Anterior cingulate cortex (tissue), 58 donors: Measurements from ENCODE around the gene PSMC5.
A peak's percentile ranks its signal among the peaks of the same experiment; 100 is the strongest.

Source experiments
- DNase-seq, 58 donors: peaks; one replicate each; lab custom pipeline; 2025; lab: John Stamatoyannopoulos, UW

Gene PSMC5

DNA sequence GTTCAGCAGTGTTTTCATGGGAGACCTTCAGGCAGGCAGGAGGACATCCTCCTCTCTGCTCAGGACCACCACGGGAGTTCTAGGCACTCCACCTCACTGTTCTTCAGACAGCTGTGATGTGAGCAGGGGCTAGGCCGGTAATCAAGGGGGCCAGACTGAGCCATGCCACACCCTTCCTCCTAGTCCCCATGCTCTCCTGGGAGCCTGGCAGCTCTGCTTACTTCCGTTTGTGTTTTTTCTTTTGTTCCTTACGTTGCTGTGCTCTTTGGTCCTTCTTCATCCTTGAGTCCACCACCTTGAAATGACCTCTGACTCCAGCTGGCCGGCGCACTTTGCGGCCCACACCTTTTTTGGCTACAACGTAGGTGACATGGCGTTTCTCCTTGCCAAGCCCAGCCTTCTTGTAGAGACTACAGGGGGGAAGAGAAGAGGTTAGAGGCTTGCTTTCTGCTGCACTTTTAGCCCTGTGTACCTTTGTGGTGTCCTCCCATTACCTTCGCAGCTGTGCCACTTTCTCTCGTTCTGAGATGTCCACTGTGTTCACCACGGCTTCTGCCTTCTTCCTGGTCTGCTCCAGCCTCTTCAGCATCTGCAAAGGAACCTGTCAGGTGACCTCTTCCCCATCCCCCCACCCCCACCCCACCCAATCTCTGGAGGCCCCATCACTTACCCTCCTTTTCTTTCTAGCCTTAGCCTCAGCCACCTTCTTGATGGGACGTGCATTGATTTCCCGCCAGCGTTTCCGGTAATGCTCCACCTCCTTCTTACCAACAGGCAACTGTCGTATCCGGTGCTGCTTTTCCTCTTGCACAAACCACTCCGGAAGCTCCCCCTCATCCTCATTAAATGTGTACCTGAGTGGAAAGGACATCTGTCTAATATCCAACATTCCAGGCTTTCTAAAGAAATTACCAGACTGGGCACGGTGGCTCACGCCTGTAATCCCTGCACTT lies 7.4 kb upstream of the PSMC5 start:
- no peak for DNase-seq

- no peak for DNase-seq
Measured at GRCh38 chr17:63820963-63821561, 6.2 kb upstream of the PSMC5 start.

DNA sequence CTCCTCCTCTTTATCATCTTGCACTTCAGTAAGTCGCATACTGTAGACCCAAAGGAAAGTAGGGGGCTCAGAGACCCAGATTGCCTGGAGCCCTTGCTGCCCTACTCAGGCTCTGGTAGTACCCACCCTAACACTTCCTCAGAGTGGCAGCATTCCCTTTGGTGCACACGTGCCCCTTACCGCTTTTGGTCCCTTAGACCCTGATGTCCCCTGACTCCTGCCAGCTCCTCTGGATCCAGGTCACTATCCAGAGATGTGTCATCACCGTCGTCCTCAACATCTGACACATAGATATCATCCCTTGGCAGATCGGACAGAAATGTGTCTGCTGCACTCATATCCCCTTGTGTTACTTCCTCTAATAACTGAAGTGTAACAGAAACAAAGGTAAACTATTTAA lies 5.4 kb upstream of the PSMC5 start:
- no peak for DNase-seq

DNA sequence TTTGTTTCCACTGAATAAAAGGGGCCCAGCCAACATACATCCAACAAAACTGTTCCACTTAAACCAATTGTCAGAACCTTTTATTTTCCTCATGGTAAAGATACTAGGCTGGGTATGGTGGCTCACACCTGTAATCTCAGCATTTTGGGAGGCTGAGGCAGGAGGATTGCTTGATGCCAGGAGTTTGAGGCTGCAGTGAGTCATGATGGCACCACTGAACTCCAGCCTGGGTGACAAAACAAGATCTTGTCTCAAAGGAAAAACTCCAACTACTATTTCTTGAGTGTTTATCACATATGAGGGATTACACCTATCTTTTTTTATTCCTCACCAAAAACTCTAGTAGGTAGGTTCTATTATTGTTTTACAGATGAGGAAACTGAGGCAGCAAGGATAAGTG lies 4.7 kb upstream of the PSMC5 start:
- no peak for DNase-seq

- DNase-seq = peak in 1 of 58 donors; percentile 18
Measured at GRCh38 chr17:63823659-63824331, 3.4 kb upstream of the PSMC5 start.

DNA sequence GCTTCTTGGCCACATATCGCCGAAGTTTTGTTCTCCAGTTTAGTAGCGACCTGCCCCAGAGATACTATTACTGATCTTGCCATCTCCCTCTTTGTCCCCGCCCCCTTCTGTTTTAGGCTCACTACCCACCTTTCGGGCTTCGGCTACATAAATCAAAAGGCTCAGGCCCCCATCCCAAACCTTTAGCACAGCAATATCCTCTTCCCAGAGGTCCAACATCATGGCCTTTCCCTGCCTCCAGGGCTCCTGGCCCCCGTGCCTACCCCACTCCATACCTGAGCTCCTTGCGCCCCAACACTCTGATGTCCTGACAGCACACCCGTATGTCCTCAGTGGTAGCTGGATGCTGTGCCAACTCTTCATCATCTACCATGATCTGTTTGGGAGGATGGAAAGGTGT lies 2.9 kb upstream of the PSMC5 start:
- DNase-seq = no peak

DNA sequence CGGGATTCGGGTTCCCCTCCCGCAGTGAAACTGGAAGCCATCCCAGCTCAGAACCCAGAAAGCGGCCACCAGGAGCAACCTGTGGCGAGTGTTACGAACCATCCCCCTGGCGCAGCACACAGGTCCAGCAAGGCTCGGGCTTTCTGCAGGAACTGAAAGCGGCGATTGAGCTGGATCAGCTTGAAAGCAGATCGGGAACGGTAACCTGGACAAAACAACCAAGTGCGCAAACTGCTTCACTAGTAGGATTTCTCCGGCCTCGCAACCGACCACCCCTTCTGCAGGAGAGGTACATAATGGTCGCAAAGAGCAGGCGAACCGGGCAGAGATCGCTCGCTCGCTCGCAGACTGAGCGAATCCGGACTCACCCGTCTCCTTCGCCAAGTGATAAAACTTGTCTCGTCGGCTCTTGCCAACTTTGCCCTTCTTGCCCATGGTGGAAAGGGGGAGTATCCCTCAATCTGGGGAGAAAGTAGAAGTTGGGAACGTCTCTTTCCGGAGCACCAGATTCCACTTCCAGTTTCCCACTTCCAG lies 696 bp upstream of the PSMC5 start:
- peak in 1 of 58 donors; percentile 29 for DNase-seq

GRCh38 chr17:63827801-63828221 lies 580 bp downstream of the PSMC5 start:
- no peak for DNase-seq

- DNase-seq = no peak
Measured at GRCh38 chr17:63828936-63829335, 1.7 kb downstream of the PSMC5 start.

DNA sequence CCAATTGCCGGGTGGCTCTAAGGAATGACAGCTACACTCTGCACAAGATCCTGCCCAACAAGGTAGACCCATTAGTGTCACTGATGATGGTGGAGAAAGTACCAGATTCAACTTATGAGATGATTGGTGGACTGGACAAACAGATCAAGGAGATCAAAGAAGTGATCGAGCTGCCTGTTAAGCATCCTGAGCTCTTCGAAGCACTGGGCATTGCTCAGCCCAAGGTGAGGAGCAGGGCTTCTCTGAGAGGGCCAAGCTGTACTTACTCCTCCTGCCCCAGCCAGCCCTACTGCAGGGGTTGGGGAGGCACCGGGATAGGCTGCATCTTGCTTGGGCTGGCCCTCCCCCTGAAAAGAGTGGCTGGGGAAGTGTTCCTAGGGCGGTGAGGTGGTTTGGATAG lies 3.0 kb downstream of the PSMC5 start:
- no peak for DNase-seq

GRCh38 chr17:63830904-63831491 lies 3.8 kb downstream of the PSMC5 start:
- DNase-seq = no peak

- DNase-seq = no peak
Measured at GRCh38 chr17:63831505-63831904, 4.3 kb downstream of the PSMC5 start.

- no peak for DNase-seq
Measured at GRCh38 chr17:63832014-63832413, 4.8 kb downstream of the PSMC5 start.

- DNase-seq = no peak
Measured at GRCh38 chr17:63832455-63832854, 5.2 kb downstream of the PSMC5 start.

DNA sequence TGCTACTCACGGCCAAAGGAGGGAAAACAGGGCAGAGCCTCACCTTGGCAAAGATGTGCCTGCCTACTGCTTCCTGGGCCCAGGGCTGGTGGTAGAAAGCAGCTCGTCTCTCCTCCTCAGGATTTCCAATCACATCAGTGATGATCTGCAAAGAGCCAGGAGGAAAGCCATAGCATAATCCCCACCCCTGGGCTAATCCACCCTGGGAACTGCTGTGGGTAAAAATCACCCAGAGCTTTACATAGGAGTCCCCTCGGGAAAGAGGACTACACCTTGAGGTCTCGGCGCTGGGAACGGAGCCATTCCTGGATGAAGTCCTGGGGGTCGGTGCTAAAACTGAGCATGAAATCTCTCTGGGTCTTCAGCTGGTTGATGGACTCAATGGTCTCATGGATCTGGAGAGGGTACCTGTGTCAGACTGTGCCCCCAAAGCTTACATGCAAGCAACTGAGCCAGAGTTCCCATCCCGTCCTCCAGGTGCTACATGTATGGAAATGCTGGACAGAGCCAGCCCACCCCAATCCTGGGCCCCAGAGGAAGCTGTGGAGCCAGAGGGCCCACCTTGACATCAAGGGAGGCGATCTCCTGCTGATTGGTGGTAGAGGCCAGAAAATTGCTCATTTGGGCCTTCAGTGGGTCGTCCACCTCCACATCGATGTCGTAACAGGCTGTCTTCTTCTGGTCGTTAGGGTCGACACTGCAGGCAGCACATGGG lies 6.0 kb downstream of the PSMC5 start:
- no peak for DNase-seq

DNA sequence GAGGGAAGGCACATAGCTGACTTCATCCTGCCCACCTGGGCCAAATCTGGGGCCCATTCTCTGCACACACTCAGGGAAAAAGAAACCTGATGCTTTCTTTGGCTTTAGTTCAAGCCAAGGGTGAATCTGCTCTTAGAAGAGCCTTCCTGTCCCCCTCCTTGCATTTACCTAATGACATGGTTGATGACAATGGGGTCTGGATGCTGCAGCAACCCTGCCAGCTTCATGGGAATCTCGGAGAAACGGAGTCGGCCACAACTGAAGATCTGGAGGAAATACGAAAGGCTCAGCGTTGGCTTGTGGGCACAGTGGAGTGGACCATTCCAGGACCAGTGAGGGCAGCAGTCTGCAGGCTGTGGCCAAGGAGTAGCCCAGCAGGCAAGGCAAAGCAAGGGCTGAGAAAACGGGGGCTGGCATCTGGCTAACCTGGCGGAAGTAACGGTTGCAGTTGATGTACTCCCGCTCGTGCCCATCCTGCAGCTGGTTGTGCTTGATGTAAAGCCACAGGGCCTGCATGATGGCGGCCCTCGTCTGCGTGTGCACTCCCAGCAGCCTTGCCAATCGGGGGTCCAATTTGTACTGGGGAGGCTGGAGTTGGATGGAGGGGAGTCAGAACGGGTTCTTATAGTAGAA lies 6.6 kb downstream of the PSMC5 start:
- DNase-seq = no peak

DNA sequence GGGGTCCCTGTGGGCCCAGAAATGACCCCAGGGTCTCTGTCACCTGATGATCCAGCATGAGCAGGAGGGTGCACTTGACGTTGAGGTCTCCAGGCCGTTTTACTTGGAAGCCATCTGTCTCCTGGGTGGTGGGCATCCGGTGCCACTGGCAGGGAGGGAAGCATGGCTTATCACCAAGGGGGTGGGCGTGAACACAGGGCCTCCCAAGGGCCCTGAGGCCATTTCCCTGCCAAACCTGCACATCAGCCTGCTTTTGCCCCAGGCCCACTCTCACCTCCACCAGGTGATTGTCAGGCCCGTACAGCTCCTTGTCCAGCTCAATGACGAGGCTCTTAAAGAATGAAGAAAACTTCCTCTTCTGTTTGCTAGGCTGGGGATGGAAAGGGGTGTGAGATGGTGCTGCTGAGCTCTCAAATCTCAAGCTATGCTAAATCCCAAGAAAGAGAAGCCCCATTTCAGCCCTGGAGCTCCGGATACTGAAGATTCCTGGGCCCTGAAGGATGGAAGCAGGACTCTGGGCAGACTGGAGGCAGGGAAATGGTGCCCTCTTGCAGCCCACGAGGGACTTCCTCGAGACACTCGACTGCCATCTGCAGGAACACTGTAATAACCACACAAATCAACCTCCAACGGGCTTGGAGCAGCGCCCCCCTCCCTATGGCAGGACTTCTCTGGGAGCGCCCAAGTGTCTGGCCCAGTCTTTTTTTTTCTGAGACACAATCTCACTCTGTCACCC lies 7.4 kb downstream of the PSMC5 start:
- peak in 45 of 58 donors; percentile 15 to 82 (median 46) for DNase-seq

- no peak for DNase-seq
Measured at GRCh38 chr17:63835167-63835720, 8.0 kb downstream of the PSMC5 start.

GRCh38 chr17:63836811-63837210 lies 9.6 kb downstream of the PSMC5 start:
- DNase-seq = no peak
